H9 (cell line): Measurements from ENCODE around the gene PCYT1B. TPM values are rescaled to one million over a fixed set of nuclear protein-coding genes. Genes with fewer than 3 reads are reported as not detected.
"Not testable (repeated sequence)": the region's sequence is repeated elsewhere in the genome, so short reads cannot be mapped to it uniquely, and the experiment has no call there.

Experiments
- DNase-seq: peaks from one replicate; pipeline ENCODE4 v3.0.0-alpha.2; 2017
- H2AFZ ChIP-seq: one replicate; pipeline ENCODE4 v1.6.1; 2013; ENCODE audit warnings: mild to moderate bottlenecking, low read length, control low read depth, moderate library complexity
- H2AK5ac ChIP-seq: 2 replicates; pipeline ENCODE4 v1.6.1; 2013; ENCODE audit warnings: low read length, control low read depth, mixed read lengths; ENCODE audit not compliant: insufficient read length
- H2BK120ac ChIP-seq: one replicate; pipeline ENCODE4 v1.6.1; 2013; ENCODE audit warnings: low read depth, mild to moderate bottlenecking, low read length, control low read depth, inconsistent platforms; ENCODE audit not compliant: poor library complexity, severe bottlenecking
- H2BK12ac ChIP-seq: 2 replicates; pipeline ENCODE4 v1.6.1; 2013; ENCODE audit warnings: low read length, control low read depth, mixed read lengths, low read depth; ENCODE audit not compliant: insufficient read length
- H2BK15ac ChIP-seq: 2 replicates; pipeline ENCODE4 v1.6.1; 2013; ENCODE audit warnings: low read depth, low read length, control low read depth
- H2BK20ac ChIP-seq: one replicate; pipeline ENCODE4 v1.6.1; 2013; ENCODE audit warnings: low read depth, mild to moderate bottlenecking, low read length, control low read depth, inconsistent platforms; ENCODE audit not compliant: poor library complexity, severe bottlenecking
- H2BK5ac ChIP-seq: 2 replicates; pipeline ENCODE4 v1.6.1; 2013; ENCODE audit warnings: low read length, control low read depth, mixed read lengths; ENCODE audit not compliant: insufficient read length
- H3K14ac ChIP-seq: 2 replicates; pipeline ENCODE4 v1.6.1; 2013; ENCODE audit warnings: low read length, control low read depth; ENCODE audit not compliant: insufficient read depth
- H3K18ac ChIP-seq: 2 replicates; pipeline ENCODE4 v1.6.1; 2013; ENCODE audit warnings: low read depth, mild to moderate bottlenecking, mixed read lengths, low read length, control low read depth; ENCODE audit not compliant: insufficient read length
- H3K23ac ChIP-seq: 2 replicates; pipeline ENCODE4 v1.6.1; 2013; ENCODE audit warnings: low read length, control low read depth, mixed read lengths, low read depth; ENCODE audit not compliant: insufficient read length
- H3K23me2 ChIP-seq: 2 replicates; pipeline ENCODE4 v1.6.1; 2013; ENCODE audit warnings: low read depth, mild to moderate bottlenecking, mixed read lengths, low read length, control low read depth; ENCODE audit not compliant: insufficient read length, poor library complexity, severe bottlenecking
- H3K27ac ChIP-seq: 2 replicates; pipeline ENCODE4 v1.5.1; 2013; ENCODE audit warnings: low read length, control low read depth, mixed read lengths, low read depth; ENCODE audit not compliant: insufficient read length
- H3K27me3 ChIP-seq: 2 replicates; pipeline ENCODE4 v1.6.1; 2013; ENCODE audit warnings: low read length, control low read depth, inconsistent platforms; ENCODE audit not compliant: insufficient read depth
- H3K4ac ChIP-seq: 2 replicates; pipeline ENCODE4 v1.6.1; 2013; ENCODE audit warnings: low read depth, mild to moderate bottlenecking, control low read depth, inconsistent platforms, low read length, moderate library complexity
- H3K4me1 ChIP-seq: 2 replicates; pipeline ENCODE4 v1.6.1; 2013; ENCODE audit warnings: low read length, control low read depth, inconsistent platforms; ENCODE audit not compliant: insufficient read depth
- H3K4me2 ChIP-seq: 2 replicates; pipeline ENCODE4 v1.6.1; 2013; ENCODE audit warnings: low read length, control low read depth, mixed read lengths; ENCODE audit not compliant: insufficient read length, insufficient read depth
- H3K56ac ChIP-seq: 2 replicates; pipeline ENCODE4 v1.6.1; 2013; ENCODE audit warnings: low read depth, mild to moderate bottlenecking, mixed read lengths, low read length, control low read depth; ENCODE audit not compliant: insufficient read length
- H3K79me1 ChIP-seq: 2 replicates; pipeline ENCODE4 v1.6.1; 2013; ENCODE audit warnings: low read depth, mild to moderate bottlenecking, moderate library complexity, low read length, control low read depth, inconsistent platforms; ENCODE audit not compliant: insufficient read depth, poor library complexity, severe bottlenecking
- H3K79me2 ChIP-seq: 2 replicates; pipeline ENCODE4 v1.6.1; 2013; ENCODE audit warnings: low read length, control low read depth, inconsistent platforms; ENCODE audit not compliant: insufficient read depth
- H3K9ac ChIP-seq: 2 replicates; pipeline ENCODE4 v1.6.1; 2013; ENCODE audit warnings: low read length, control low read depth, mixed read lengths; ENCODE audit not compliant: insufficient read length; ENCODE audit errors: extremely low read depth
- H3K9me3 ChIP-seq: one replicate; pipeline ENCODE4 v1.6.1; 2013; ENCODE audit warnings: low read depth, low read length, inconsistent platforms; ENCODE audit not compliant: control insufficient read depth
- H3T11ph ChIP-seq: one replicate; pipeline ENCODE4 v1.6.1; 2013; ENCODE audit warnings: mild to moderate bottlenecking, low read length, control low read depth, inconsistent platforms
- H4K20me1 ChIP-seq: one replicate; pipeline ENCODE4 v1.6.1; 2013; ENCODE audit not compliant: control insufficient read depth, insufficient read length, insufficient read depth
- H4K5ac ChIP-seq: 2 replicates; pipeline ENCODE4 v1.6.1; 2013; ENCODE audit warnings: low read depth, mild to moderate bottlenecking, mixed read lengths, low read length, control low read depth; ENCODE audit not compliant: insufficient read length
- H4K8ac ChIP-seq: replicated peaks from 2 replicates; pipeline ENCODE4 v1.6.1; 2013; ENCODE audit warnings: low read length, control low read depth, mixed read lengths, low read depth; ENCODE audit not compliant: insufficient read length
- H4K91ac ChIP-seq: 2 replicates; pipeline ENCODE4 v1.6.1; 2013; ENCODE audit warnings: low read depth, mild to moderate bottlenecking, moderate library complexity, mixed read lengths, low read length, control low read depth; ENCODE audit not compliant: insufficient read length
- H3K27ac Mint-ChIP-seq, 3 experiments: 2 replicates in 2 of 3; 3 replicates in 1 of 3; pipeline ENCODE4 v1.8.0; 2020 to 2021; ENCODE audit warnings: mixed read lengths in 3 of 3, mild to moderate bottlenecking in 1 of 3, moderate library complexity in 1 of 3
- H3K27me3 Mint-ChIP-seq: 2 replicates; pipeline ENCODE4 v1.8.0; 2021; ENCODE audit warnings: low read depth, mild to moderate bottlenecking, moderate library complexity, mixed read lengths
- H3K36me3 Mint-ChIP-seq, 3 experiments: 2 replicates in 2 of 3; 3 replicates in 1 of 3; pipeline ENCODE4 v1.8.0; 2020 to 2021; ENCODE audit warnings: low read depth in 3 of 3, mixed read lengths in 3 of 3; ENCODE audit not compliant: insufficient read depth in 1 of 3
- H3K4me1 Mint-ChIP-seq, 2 experiments: 2 replicates each; pipeline ENCODE4 v1.8.0; 2020; ENCODE audit warnings: mixed read lengths in 2 of 2
- H3K4me3 Mint-ChIP-seq, 2 experiments: 2 replicates in 1 of 2; 3 replicates in 1 of 2; pipeline ENCODE4 v1.8.0; 2020 to 2021; ENCODE audit warnings: mild to moderate bottlenecking in 2 of 2, mixed read lengths in 2 of 2, moderate library complexity in 1 of 2
- H3K9me3 Mint-ChIP-seq, 2 experiments: 2 replicates in 1 of 2; 3 replicates in 1 of 2; pipeline ENCODE4 v1.8.0; 2020; ENCODE audit warnings: mild to moderate bottlenecking in 2 of 2, mixed read lengths in 2 of 2, moderate library complexity in 1 of 2
- WGBS: extraction: QIAGEN DNeasy Blood & Tissue Kit; methylation state at CpG from one replicate; pipeline ENCODE4 v1.1.7; 2013; ENCODE audit warnings: missing lambda C conversion rate, low lambda C conversion rate, mixed read lengths; ENCODE audit not compliant: insufficient read length; ENCODE audit errors: extremely low coverage; 5-methylcytosine and 5-hydroxymethylcytosine counted together
- total RNA-seq: library from RNA; stranded (reverse); gene quantifications from 2 replicates; pipeline ENCODE4 v1.2.1, GENCODE V29; 2021
- TF ChIP-seq, protein P1 (sequence below): fragments of 200-600 bp; sonication (generic); conservative IDR thresholded peaks from 3 replicates; pipeline ENCODE4 v1.8.0; 2021; ENCODE audit warnings: antibody characterized with exemption, mild to moderate bottlenecking

Gene PCYT1B
- total RNA-seq, 1 experiment from 2014 or later: 29.1 TPM

DNA sequence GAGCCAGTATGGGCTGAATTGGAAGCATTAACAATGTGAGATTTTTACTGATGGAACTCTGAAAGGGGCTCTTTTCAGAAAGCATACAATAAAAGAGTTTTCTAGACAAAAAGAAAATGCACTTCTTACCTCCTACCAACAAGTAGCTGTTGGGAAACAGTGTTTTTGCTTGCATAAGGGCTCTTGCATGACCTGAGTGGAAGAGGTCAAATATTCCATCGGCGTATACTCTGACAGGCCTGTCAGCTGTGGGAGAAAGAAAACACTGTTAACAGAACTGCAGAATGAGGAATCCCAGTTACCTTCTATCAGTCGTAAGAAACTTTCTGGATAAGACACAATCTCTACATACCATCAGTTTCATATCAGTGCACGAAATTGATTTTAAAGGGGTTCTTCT is 39.5 kb downstream of the PCYT1B start:
- Histone ChIP-seq H3K4ac (no peak overlapping the region), H3K9ac (no peak overlapping the region), H2AFZ (no peak overlapping the region), H3K27ac (no peak overlapping the region), H4K5ac (no peak overlapping the region), H3K4me1 (no peaks in the 10 kb centered on the region), H3K14ac (no peak overlapping the region), H2BK5ac (no peak overlapping the region), H2BK15ac (no peak overlapping the region), H3K79me2 (no peaks in the 10 kb centered on the region), H3K79me1 (no peaks in the 10 kb centered on the region), H2BK12ac (no peak overlapping the region), H3K9me3 (no peaks in the 10 kb centered on the region), H4K91ac (no peak overlapping the region), H3K27me3 (no peaks in the 10 kb centered on the region), H2BK20ac (no peak overlapping the region), H3K56ac (no peak overlapping the region), H3K23ac (no peak overlapping the region), H3K23me2 (no peaks in the 10 kb centered on the region), H2BK120ac (no peak overlapping the region), H4K8ac (no peak overlapping the region), H4K20me1 (no peaks in the 10 kb centered on the region), H3K4me2 (no peak overlapping the region), H2AK5ac (no peak overlapping the region), H3T11ph (no peak overlapping the region), H3K18ac (no peak overlapping the region)
- Mint-ChIP-seq H3K4me3 (no peak overlapping the region), H3K36me3 (peaks cover 0 to 36% (median 20%) of the 10 kb centered on the region in 3 experiments; a peak in 5 of 7 replicates), H3K27ac (peak overlapping the region in 1 of 3 experiments; percentile 9; a peak in 1 of 7 replicates), H3K27me3 (no peaks in the 10 kb centered on the region), H3K9me3 (no peaks in the 10 kb centered on the region), H3K4me1 (no peaks in the 10 kb centered on the region)
- DNase-seq: no peak
- WGBS: no CpG with 5 or more reads among the region's 4 CpGs
- TF ChIP-seq, protein P1, sequence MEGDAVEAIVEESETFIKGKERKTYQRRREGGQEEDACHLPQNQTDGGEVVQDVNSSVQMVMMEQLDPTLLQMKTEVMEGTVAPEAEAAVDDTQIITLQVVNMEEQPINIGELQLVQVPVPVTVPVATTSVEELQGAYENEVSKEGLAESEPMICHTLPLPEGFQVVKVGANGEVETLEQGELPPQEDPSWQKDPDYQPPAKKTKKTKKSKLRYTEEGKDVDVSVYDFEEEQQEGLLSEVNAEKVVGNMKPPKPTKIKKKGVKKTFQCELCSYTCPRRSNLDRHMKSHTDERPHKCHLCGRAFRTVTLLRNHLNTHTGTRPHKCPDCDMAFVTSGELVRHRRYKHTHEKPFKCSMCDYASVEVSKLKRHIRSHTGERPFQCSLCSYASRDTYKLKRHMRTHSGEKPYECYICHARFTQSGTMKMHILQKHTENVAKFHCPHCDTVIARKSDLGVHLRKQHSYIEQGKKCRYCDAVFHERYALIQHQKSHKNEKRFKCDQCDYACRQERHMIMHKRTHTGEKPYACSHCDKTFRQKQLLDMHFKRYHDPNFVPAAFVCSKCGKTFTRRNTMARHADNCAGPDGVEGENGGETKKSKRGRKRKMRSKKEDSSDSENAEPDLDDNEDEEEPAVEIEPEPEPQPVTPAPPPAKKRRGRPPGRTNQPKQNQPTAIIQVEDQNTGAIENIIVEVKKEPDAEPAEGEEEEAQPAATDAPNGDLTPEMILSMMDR: no peak

DNA sequence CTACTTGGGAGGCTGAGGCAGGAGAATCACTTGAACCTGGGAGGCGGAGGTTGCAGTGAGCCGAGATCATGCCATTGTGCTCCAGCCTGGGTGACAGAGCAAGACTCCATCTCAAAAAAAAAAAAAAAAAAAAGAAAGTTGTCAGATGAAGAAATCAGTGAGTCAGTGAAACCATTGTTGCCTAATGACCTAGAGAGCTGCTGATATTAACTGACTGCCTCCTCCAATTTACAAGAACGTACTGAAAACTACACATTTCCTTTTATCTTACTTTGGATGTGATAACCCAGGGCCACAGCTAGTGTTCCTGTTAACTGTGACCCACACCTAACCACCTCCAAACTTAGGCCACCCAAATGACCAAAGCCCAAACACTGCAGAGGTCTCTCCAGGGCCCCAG is 41.2 kb downstream of the PCYT1B start:
- H2BK12ac ChIP-seq, H3K79me1 ChIP-seq, H2AFZ ChIP-seq, H3K9me3 ChIP-seq, H3K56ac ChIP-seq, H3K23ac ChIP-seq, H3K18ac ChIP-seq, H3K27ac ChIP-seq, H4K5ac ChIP-seq, H3K14ac ChIP-seq, H2BK15ac ChIP-seq, H3T11ph ChIP-seq, H4K20me1 ChIP-seq, H3K27me3 ChIP-seq, H2AK5ac ChIP-seq, H3K4ac ChIP-seq, H3K27ac Mint-ChIP-seq, H4K91ac ChIP-seq, H3K9ac ChIP-seq, H4K8ac ChIP-seq, H3K79me2 ChIP-seq, H2BK5ac ChIP-seq, H2BK20ac ChIP-seq, H3K4me2 ChIP-seq, H3K27me3 Mint-ChIP-seq, H3K9me3 Mint-ChIP-seq, H3K4me1 Mint-ChIP-seq, H2BK120ac ChIP-seq, DNase-seq, H3K4me3 Mint-ChIP-seq, H3K23me2 ChIP-seq, H3K4me1 ChIP-seq: not testable (repeated sequence)
- WGBS: no CpG with 5 or more reads among the region's 3 CpGs
- peaks cover 2 to 29% (median 17%) of the 10 kb centered on the region in 3 experiments; a peak in 5 of 7 replicates for H3K36me3 Mint-ChIP-seq
